Measurements from ENCODE around the gene BHLHA15.
A peak's percentile ranks its signal among the peaks of the same experiment; 100 is the strongest.

The BHLHA15 gene

DNA sequence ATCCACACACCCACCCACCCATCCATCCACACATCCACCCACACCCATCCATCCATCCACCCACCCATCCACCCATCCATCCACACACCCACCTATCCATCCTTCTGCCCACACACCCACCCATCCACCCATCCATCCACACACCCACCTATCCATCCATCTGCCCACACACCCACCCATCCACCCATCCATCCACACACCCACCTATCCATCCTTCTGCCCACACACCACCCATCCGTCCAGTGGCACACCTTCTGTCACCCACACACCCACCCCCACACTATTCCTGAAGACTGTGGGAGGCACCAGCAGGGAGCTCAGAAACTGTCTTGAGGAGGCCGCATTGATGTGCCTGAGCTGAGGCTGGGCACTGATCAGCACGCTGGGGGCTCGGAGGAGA lies 31.7 kb downstream of the BHLHA15 start:
- in situ Hi-C loops (cut with HindIII; ENCODE audit: low sequenced_read_pairs), result no loop called here
- no peak for DNase-seq (ENCODE audit: low read depth, low spot score)
- TF ChIP-seq, protein P1, sequence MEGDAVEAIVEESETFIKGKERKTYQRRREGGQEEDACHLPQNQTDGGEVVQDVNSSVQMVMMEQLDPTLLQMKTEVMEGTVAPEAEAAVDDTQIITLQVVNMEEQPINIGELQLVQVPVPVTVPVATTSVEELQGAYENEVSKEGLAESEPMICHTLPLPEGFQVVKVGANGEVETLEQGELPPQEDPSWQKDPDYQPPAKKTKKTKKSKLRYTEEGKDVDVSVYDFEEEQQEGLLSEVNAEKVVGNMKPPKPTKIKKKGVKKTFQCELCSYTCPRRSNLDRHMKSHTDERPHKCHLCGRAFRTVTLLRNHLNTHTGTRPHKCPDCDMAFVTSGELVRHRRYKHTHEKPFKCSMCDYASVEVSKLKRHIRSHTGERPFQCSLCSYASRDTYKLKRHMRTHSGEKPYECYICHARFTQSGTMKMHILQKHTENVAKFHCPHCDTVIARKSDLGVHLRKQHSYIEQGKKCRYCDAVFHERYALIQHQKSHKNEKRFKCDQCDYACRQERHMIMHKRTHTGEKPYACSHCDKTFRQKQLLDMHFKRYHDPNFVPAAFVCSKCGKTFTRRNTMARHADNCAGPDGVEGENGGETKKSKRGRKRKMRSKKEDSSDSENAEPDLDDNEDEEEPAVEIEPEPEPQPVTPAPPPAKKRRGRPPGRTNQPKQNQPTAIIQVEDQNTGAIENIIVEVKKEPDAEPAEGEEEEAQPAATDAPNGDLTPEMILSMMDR (IDR thresholded peaks at IDR 0.05; ENCODE audit: low read depth, low read length), result no peak
- no peak overlapping the region for H3K4me3 ChIP-seq (ENCODE audit: low read depth, low read length)

DNA sequence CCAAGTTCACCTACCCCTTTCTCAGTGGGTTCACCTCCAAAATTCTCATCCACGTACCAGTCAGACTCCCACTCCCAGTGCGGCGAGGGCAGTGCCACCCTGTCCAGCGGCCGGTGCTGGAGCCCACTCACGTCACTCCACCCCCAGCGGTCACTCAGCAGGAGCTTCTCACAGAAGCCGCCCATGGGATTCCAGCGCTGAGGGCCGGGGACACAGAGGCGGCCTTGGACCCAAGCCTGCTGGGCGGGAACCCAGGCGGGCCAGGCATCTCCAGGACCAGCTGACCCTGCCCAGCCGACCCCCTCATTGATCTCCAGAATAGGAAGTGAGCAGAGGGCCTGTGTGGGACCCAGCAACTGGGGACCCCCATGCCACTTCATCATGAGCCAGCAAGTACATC lies 33.6 kb downstream of the BHLHA15 start:
- DNase-seq (ENCODE audit: low read depth, low spot score), result no peak
- TF ChIP-seq, protein P1 (IDR thresholded peaks at IDR 0.05; ENCODE audit: low read depth, low read length), result no peak
- H3K4me3 ChIP-seq (ENCODE audit: low read depth, low read length), result no peak overlapping the region
- in situ Hi-C loops (cut with HindIII; ENCODE audit: low sequenced_read_pairs), result no loop called here

DNA sequence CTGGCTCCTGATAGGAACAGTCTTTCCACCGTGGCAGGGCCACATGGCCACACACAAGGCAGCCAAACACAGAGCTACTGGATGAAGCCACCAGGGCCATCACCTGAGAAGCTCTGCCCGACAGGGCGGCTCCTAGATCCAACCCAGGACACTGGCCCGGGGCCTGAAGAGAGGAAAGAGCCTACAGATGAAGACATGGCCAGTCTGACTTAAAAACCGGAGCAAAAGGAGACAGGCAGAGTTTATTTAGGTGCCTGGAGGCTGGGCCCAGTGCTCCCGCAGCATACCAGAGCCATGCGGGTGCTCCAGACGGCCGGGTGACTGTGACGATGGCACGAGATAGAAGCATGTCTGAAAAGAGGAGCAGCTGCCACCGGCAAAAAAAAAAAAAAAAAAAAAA lies 36.9 kb downstream of the BHLHA15 start:
- no peak overlapping the region for H3K4me3 ChIP-seq (ENCODE audit: low read depth, low read length)
- DNase-seq (ENCODE audit: low read depth, low spot score), result no peak
- TF ChIP-seq, protein P1 (IDR thresholded peaks at IDR 0.05; ENCODE audit: low read depth, low read length), result no peak
- in situ Hi-C loops (cut with HindIII; ENCODE audit: low sequenced_read_pairs), result no loop called here

DNA sequence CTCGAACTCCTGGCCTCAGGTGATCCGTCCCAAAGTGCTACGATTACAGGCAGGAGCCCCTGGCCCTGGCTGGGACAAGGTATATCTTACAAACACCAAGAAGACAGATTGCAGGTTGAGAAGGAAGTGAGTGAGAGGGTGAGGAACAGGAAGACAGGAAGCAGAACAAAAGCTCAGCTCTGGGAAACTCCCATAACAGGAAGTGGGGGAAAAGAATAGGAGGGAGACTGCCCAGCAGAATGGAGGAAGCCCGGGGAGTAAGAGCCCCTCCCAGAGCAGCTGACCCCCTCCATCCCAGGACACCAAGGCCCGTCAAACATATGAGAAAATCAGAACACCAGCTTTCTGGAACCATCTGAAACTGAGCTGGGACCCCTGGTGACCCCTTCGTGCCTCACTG lies 37.9 kb downstream of the BHLHA15 start:
- TF ChIP-seq, protein P1 (IDR thresholded peaks at IDR 0.05; ENCODE audit: low read depth, low read length), result no peak
- no peak for DNase-seq (ENCODE audit: low read depth, low spot score)
- no peak overlapping the region for H3K4me3 ChIP-seq (ENCODE audit: low read depth, low read length)
- in situ Hi-C loops (cut with HindIII; ENCODE audit: low sequenced_read_pairs), result no loop called here

DNA sequence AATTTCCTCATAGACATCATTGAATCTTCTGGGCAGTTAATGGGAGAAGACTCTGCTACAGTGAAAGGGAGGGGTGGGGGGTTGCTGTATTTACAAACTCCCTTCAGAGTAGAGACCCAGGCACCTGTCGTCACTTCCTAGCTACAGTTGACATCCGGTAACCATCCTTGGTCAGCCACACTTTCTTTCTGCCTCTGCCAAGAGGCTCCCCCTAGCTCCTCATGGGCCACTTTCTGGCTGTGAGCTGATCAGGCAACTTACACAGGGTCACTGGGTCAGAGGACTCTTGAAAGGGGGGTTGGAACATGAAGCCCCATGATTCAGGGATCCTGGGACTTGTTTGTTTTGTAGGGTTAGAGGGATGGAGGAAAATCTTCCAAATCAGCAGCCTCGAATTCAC lies 39.5 kb downstream of the BHLHA15 start:
- DNase-seq (ENCODE audit: low read depth, low spot score), result no peak
- in situ Hi-C loops (cut with HindIII; ENCODE audit: low sequenced_read_pairs), result no loop called here
- TF ChIP-seq, protein P1 (IDR thresholded peaks at IDR 0.05; ENCODE audit: low read depth, low read length), result no peak
- no peak overlapping the region for H3K4me3 ChIP-seq (ENCODE audit: low read depth, low read length)

DNA sequence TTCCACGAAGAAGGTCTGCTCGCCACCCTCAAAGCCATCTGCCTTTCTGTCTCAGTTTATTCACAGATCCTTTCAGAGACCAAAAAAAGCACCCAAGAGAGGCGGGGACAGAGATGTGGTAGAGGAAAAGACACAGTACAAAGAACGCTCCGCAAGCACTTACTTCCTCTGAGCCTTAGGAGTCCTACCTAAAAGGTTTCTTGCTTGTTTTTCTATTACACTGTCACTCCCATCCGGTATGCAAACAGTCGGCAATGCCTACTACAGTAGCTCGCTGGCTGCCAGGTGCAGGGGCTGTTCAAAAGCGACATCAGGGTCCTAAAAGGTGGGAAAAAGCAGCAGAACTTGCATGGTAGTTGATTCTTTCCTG lies 40.0 kb downstream of the BHLHA15 start:
- peak overlapping the region; percentile 88 for H3K4me3 ChIP-seq (ENCODE audit: low read depth, low read length)
- TF ChIP-seq, protein P1 (IDR thresholded peaks at IDR 0.05; ENCODE audit: low read depth, low read length), result no peak
- in situ Hi-C loops (cut with HindIII; ENCODE audit: low sequenced_read_pairs), result no loop called here
- no peak for DNase-seq (ENCODE audit: low read depth, low spot score)

Data from astrocyte of the spinal cord (primary cell).